ENCODE data around the gene PLK5.
A peak's percentile ranks its signal among the peaks of the same experiment; 100 is the strongest.

Gene PLK5

GRCh38 chr19:1568320-1569019 is 44.6 kb downstream of the PLK5 start, which contains the start of gene MEX3D:
MEX3D (minus strand) TSS chr19:1568325; CDS start chr19:1568058, 267 bp downstream.
- Histone ChIP-seq H3K4me2 (ENCODE audit: low read length) (peak within 1 kb of the TSS; percentile 92), H3K9ac (ENCODE audit: low read length) (peak within 1 kb of the TSS; percentile 66), H3K36me3 (ENCODE audit: insufficient read depth, low read length) (no peaks in the 10 kb centered on the region), H3F3A (ENCODE audit: insufficient read depth, low read length) (no peaks in the 10 kb centered on the region), H3K79me2 (ENCODE audit: insufficient read depth, low read length) (no peaks in the 10 kb centered on the region), H3K9me2 (ENCODE audit: low read depth, low read length) (no peaks in the 10 kb centered on the region), H3K27me3 (ENCODE audit: insufficient read depth, low read length) (no peaks in the 10 kb centered on the region), H3K4me3 (ENCODE audit: low read depth, low read length, poor library complexity, severe bottlenecking) (peak within 1 kb of the TSS; percentile 75), H2AFZ (ENCODE audit: low read length) (no peak within 1 kb of the TSS), H3K27ac (ENCODE audit: low read depth, low read length, poor library complexity, severe bottlenecking) (no peak within 1 kb of the TSS), H3K4me1 (ENCODE audit: insufficient read depth, low read length, severe bottlenecking) (peaks cover 12% of the 10 kb centered on the region), H3K9me3 (ENCODE audit: low read length) (no peaks in the 10 kb centered on the region), H4K20me1 (ENCODE audit: insufficient read depth, low read length) (no peaks in the 10 kb centered on the region)
- TF ChIP-seq, protein P1, sequence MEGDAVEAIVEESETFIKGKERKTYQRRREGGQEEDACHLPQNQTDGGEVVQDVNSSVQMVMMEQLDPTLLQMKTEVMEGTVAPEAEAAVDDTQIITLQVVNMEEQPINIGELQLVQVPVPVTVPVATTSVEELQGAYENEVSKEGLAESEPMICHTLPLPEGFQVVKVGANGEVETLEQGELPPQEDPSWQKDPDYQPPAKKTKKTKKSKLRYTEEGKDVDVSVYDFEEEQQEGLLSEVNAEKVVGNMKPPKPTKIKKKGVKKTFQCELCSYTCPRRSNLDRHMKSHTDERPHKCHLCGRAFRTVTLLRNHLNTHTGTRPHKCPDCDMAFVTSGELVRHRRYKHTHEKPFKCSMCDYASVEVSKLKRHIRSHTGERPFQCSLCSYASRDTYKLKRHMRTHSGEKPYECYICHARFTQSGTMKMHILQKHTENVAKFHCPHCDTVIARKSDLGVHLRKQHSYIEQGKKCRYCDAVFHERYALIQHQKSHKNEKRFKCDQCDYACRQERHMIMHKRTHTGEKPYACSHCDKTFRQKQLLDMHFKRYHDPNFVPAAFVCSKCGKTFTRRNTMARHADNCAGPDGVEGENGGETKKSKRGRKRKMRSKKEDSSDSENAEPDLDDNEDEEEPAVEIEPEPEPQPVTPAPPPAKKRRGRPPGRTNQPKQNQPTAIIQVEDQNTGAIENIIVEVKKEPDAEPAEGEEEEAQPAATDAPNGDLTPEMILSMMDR (IDR thresholded peaks at IDR 0.05; ENCODE audit: low read length): no peak
- TF ChIP-seq EZH2 (IDR thresholded peaks at IDR 0.05; ENCODE audit: borderline replicate concordance, low read length): no peak

- H3K4me1 ChIP-seq (ENCODE audit: insufficient read depth, low read length, severe bottlenecking): peaks cover 12% of the 10 kb centered on the region
- H3K4me2 ChIP-seq (ENCODE audit: low read length): no peak overlapping the region
- no peaks in the 10 kb centered on the region; the same call in 1 of the 2 replicates for H3K36me3 ChIP-seq (ENCODE audit: insufficient read depth, low read length)
- H2AFZ ChIP-seq (ENCODE audit: low read length): no peak overlapping the region
- no peaks in the 10 kb centered on the region for H3F3A ChIP-seq (ENCODE audit: insufficient read depth, low read length)
- no peaks in the 10 kb centered on the region for H3K79me2 ChIP-seq (ENCODE audit: insufficient read depth, low read length)
- no peaks in the 10 kb centered on the region for H3K27me3 ChIP-seq (ENCODE audit: insufficient read depth, low read length)
- H4K20me1 ChIP-seq (ENCODE audit: insufficient read depth, low read length): no peaks in the 10 kb centered on the region
- TF ChIP-seq EZH2 (IDR thresholded peaks at IDR 0.05; ENCODE audit: borderline replicate concordance, low read length): no peak
- TF ChIP-seq, protein P1 (IDR thresholded peaks at IDR 0.05; ENCODE audit: low read length): no peak
- no peak overlapping the region for H3K9ac ChIP-seq (ENCODE audit: low read length)
- no peaks in the 10 kb centered on the region for H3K9me3 ChIP-seq (ENCODE audit: low read length)
- H3K9me2 ChIP-seq (ENCODE audit: low read depth, low read length): no peaks in the 10 kb centered on the region
- H3K27ac ChIP-seq (ENCODE audit: low read depth, low read length, poor library complexity, severe bottlenecking): no peak overlapping the region
- H3K4me3 ChIP-seq (ENCODE audit: low read depth, low read length, poor library complexity, severe bottlenecking): no peak overlapping the region
Observed at GRCh38 chr19:1569997-1570396, 46.1 kb downstream of the PLK5 start.

DNA sequence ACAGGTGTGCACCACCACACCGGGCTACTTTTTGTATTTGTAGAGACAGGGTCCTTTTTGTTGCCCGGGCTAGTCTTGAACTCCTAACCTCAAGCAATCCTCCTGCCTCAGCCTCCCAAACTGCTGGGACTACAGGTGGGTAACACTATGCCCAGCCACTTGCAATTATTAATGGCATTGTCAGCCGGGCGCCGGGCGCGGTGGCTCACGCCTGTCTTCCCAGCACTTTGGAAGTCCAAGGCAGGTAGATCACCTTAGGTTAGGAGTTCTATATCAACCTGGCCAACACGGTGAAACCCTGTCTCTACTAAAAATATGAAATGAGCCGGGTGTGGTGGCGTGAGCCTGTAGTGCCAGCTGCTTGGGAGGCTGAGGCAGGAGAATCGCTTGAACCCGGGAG is 47.0 kb downstream of the PLK5 start:
- no peak overlapping the region for H3K9ac ChIP-seq (ENCODE audit: low read length)
- no peaks in the 10 kb centered on the region for H3K9me3 ChIP-seq (ENCODE audit: low read length)
- no peak overlapping the region for H3K4me2 ChIP-seq (ENCODE audit: low read length)
- no peaks in the 10 kb centered on the region for H3F3A ChIP-seq (ENCODE audit: insufficient read depth, low read length)
- peaks cover 12% of the 10 kb centered on the region for H3K4me1 ChIP-seq (ENCODE audit: insufficient read depth, low read length, severe bottlenecking)
- no peak for TF ChIP-seq EZH2 (IDR thresholded peaks at IDR 0.05; ENCODE audit: borderline replicate concordance, low read length)
- TF ChIP-seq, protein P1 (IDR thresholded peaks at IDR 0.05; ENCODE audit: low read length): no peak
- no peak overlapping the region for H3K27ac ChIP-seq (ENCODE audit: low read depth, low read length, poor library complexity, severe bottlenecking)
- no peaks in the 10 kb centered on the region for H3K9me2 ChIP-seq (ENCODE audit: low read depth, low read length)
- H4K20me1 ChIP-seq (ENCODE audit: insufficient read depth, low read length): no peaks in the 10 kb centered on the region
- H3K79me2 ChIP-seq (ENCODE audit: insufficient read depth, low read length): no peaks in the 10 kb centered on the region
- H3K27me3 ChIP-seq (ENCODE audit: insufficient read depth, low read length): no peaks in the 10 kb centered on the region
- peaks cover 2% of the 10 kb centered on the region for H3K36me3 ChIP-seq (ENCODE audit: insufficient read depth, low read length)
- H3K4me3 ChIP-seq (ENCODE audit: low read depth, low read length, poor library complexity, severe bottlenecking): no peak overlapping the region
- no peak overlapping the region for H2AFZ ChIP-seq (ENCODE audit: low read length)

All from OCI-LY1 (cell line).